ENCODE measurements around the gene NEUROG1.

NEUROG1 gene

GRCh38 chr5:135553688-135554462 is 18.1 kb upstream of the NEUROG1 start:
- no peak overlapping the region for H3K27ac Mint-ChIP-seq
- no peaks in the 10 kb centered on the region for H3K4me1 Mint-ChIP-seq
- H3K4me3 Mint-ChIP-seq: no peak overlapping the region
- peaks cover 74% of the 10 kb centered on the region for H3K27me3 Mint-ChIP-seq (ENCODE audit: low read depth)
- peak; percentile 32 to 57 (median 49) for TF ChIP-seq CTCF (IDR thresholded peaks at IDR 0.05; ENCODE audit: unreplicated experiment in 3 of 3)
- H3K36me3 Mint-ChIP-seq (ENCODE audit: low read depth): no peaks in the 10 kb centered on the region
- H3K9me3 Mint-ChIP-seq: no peaks in the 10 kb centered on the region

GRCh38 chr5:135551593-135552447 is 16.1 kb upstream of the NEUROG1 start:
- TF ChIP-seq CTCF (IDR thresholded peaks at IDR 0.05; ENCODE audit: unreplicated experiment in 3 of 3): peak; percentile 86 to 88 (median 87)
- H3K27me3 Mint-ChIP-seq (ENCODE audit: low read depth): peaks cover 78% of the 10 kb centered on the region
- H3K4me3 Mint-ChIP-seq: no peak overlapping the region

GRCh38 chr5:135549413-135549812 is 13.6 kb upstream of the NEUROG1 start:
- Mint-ChIP-seq H3K27me3 (ENCODE audit: low read depth) (peaks cover 84% of the 10 kb centered on the region), H3K4me1 (peaks cover 5% of the 10 kb centered on the region), H3K4me3 (no peak overlapping the region), H3K9me3 (no peaks in the 10 kb centered on the region), H3K27ac (no peak overlapping the region), H3K36me3 (ENCODE audit: low read depth) (no peaks in the 10 kb centered on the region)
- TF ChIP-seq CTCF (IDR thresholded peaks at IDR 0.05; ENCODE audit: unreplicated experiment in 3 of 3): no peak

More at GRCh38 chr5:135551593-135552447, 16.1 kb upstream of the NEUROG1 start:
- Mint-ChIP-seq H3K4me1 (no peaks in the 10 kb centered on the region), H3K36me3 (ENCODE audit: low read depth) (no peaks in the 10 kb centered on the region), H3K9me3 (no peaks in the 10 kb centered on the region), H3K27ac (no peak overlapping the region)

GRCh38 chr5:135547590-135548254 is 12.0 kb upstream of the NEUROG1 start:
- Mint-ChIP-seq H3K27me3 (ENCODE audit: low read depth) (peaks cover 92% of the 10 kb centered on the region), H3K4me1 (peaks cover 16% of the 10 kb centered on the region), H3K27ac (no peak overlapping the region), H3K36me3 (ENCODE audit: low read depth) (no peaks in the 10 kb centered on the region), H3K9me3 (no peaks in the 10 kb centered on the region), H3K4me3 (no peak overlapping the region)
- TF ChIP-seq CTCF (IDR thresholded peaks at IDR 0.05; ENCODE audit: unreplicated experiment in 3 of 3): no peak

- H3K27ac Mint-ChIP-seq: no peak overlapping the region
- H3K9me3 Mint-ChIP-seq: no peaks in the 10 kb centered on the region
- H3K27me3 Mint-ChIP-seq (ENCODE audit: low read depth): peaks cover 97% of the 10 kb centered on the region
- H3K4me1 Mint-ChIP-seq: peaks cover 16% of the 10 kb centered on the region
- no peaks in the 10 kb centered on the region for H3K36me3 Mint-ChIP-seq (ENCODE audit: low read depth)
- TF ChIP-seq CTCF (IDR thresholded peaks at IDR 0.05; ENCODE audit: unreplicated experiment in 3 of 3): no peak
- H3K4me3 Mint-ChIP-seq: no peak overlapping the region
Observed at GRCh38 chr5:135546912-135547311, 11.1 kb upstream of the NEUROG1 start.

Data from nephron (organoid).